Transverse colon (tissue), 4 donors: ENCODE data around the gene CTDP1. TPM values are rescaled to one million over a fixed set of nuclear protein-coding genes. Genes with fewer than 3 reads are reported as not detected.

Experiments
- DNase-seq: peaks from one replicate; pipeline ENCODE4 v3.0.0-alpha.2; 2019
- H3K27ac ChIP-seq, 4 donors: fragments of 200-600 bp; sonication (generic); 2 replicates each; pipeline ENCODE4 v1.5.1; 2016 to 2018; ENCODE audit warnings: inconsistent platforms in 4 of 4
- H3K27me3 ChIP-seq: fragments of 200-600 bp; sonication (generic); 2 replicates; pipeline ENCODE4 v1.5.1; 2017; ENCODE audit warnings: inconsistent platforms
- H3K36me3 ChIP-seq, 4 donors: fragments of 200-600 bp; sonication (generic); 2 replicates each; pipeline ENCODE4 v1.5.1; 2017 to 2019; ENCODE audit warnings: inconsistent platforms in 4 of 4
- H3K4me1 ChIP-seq, 4 donors: fragments of 200-600 bp; sonication (generic); 2 replicates each; pipeline ENCODE4 v1.5.1; 2017 to 2020; ENCODE audit warnings: inconsistent platforms in 4 of 4
- H3K4me3 ChIP-seq, 4 donors: fragments of 200-600 bp; sonication (generic); 1 replicate in 1 of 4; 2 replicates in 3 of 4; pipeline versions ENCODE4 v1.5.1 to v1.6.1; 2017 to 2019; ENCODE audit warnings: inconsistent platforms in 4 of 4
- H3K9me3 ChIP-seq, 2 donors: fragments of 200-600 bp; sonication (generic); 2 replicates each; pipeline ENCODE4 v1.5.1; 2017 to 2019; ENCODE audit warnings: inconsistent platforms in 2 of 2
- CTCF ChIP-seq, 5 experiments: fragments of 200-600 bp in 3 of 5; fragments of 450-650 bp in 2 of 5; sonication (generic) in 3 of 5; IDR thresholded peaks; 1 replicate in 2 of 5; 2 replicates in 3 of 5; pipeline ENCODE4 v1.5.1; 2016 to 2017; ENCODE audit warnings: antibody characterized with exemption in 5 of 5, inconsistent platforms in 3 of 5, mild to moderate bottlenecking in 2 of 5, moderate library complexity in 1 of 5
- EP300 ChIP-seq: sonication (generic); formaldehyde crosslinking; IDR thresholded peaks from one replicate; pipeline ENCODE4 v1.6.1; 2017; ENCODE audit warnings: antibody characterized with exemption, low read depth
- POLR2A ChIP-seq: fragments of 450-650 bp; IDR thresholded peaks from one replicate; pipeline ENCODE4 v1.6.1; 2016; ENCODE audit warnings: antibody characterized with exemption, mild to moderate bottlenecking, moderate library complexity
- POLR2AphosphoS5 ChIP-seq, 3 donors: sonication (generic); formaldehyde crosslinking; IDR thresholded peaks; one replicate each; pipeline ENCODE4 v1.6.1; 2016; ENCODE audit warnings: antibody characterized with exemption in 3 of 3
- WGBS, 2 donors: methylation state at CpG; one replicate each; pipeline ENCODE4 v1.1.5; 2018; ENCODE audit warnings: low coverage in 1 of 2; 5-methylcytosine and 5-hydroxymethylcytosine counted together
- in situ Hi-C, 4 donors: fragments of 200-750 bp; cut with MboI; loops; one replicate each; pipeline versions ENCODE4 v1.15.0 to v1.15.1; 2017; ENCODE audit warnings: low sequenced_read_pairs in 3 of 4, low pct_ligation_motif_present in 1 of 4, low pct_unique_long_range_greater_than_20kb in 1 of 4
- intact Hi-C: fragments of 100-400 bp; cut with DNase I; formaldehyde crosslinking; loops from one replicate; pipeline ENCODE4 v1.15.1; 2023; ENCODE audit warnings: low total_unique reads
- total RNA-seq, 4 donors: library from RNA; depleted of rRNA; stranded (reverse); fragments of >200 nt; gene quantifications; one replicate each; pipeline ENCODE4 v1.1.0, GENCODE V29; 2016

The CTDP1 gene
- total RNA-seq, 4 donors from 2014 or later: 30.6 to 120 (median 49.3) TPM

GRCh38 chr18:79741362-79741700, 61.7 kb downstream of the CTDP1 start:
- Histone ChIP-seq H3K9me3 (no peaks in the 10 kb centered on the region), H3K4me1 (no peaks in the 10 kb centered on the region), H3K27me3 (no peaks in the 10 kb centered on the region), H3K36me3 (peaks cover 0 to 41% (median 11%) of the 10 kb centered on the region in 4 donors), H3K27ac (no peak overlapping the region), H3K4me3 (no peak overlapping the region)
- DNase-seq: no peak
- TF ChIP-seq EP300: no peak
- TF ChIP-seq POLR2A: no peak
- no peak for TF ChIP-seq POLR2AphosphoS5 (IDR thresholded peaks at IDR 0.05)
- no peak for TF ChIP-seq CTCF (IDR thresholded peaks at IDR 0.05)
- in situ Hi-C loops: no loop called here
- 80 to 81% methylated on average over 6 to 8 of the region's 8 CpGs for WGBS, 2 donors
- intact Hi-C loops: no loop called here

- 92 to 100% methylated on average over 1 to 4 of the region's 4 CpGs for WGBS, 2 donors
- Histone ChIP-seq H3K27ac (no peak overlapping the region), H3K36me3 (peaks cover 0 to 34% (median 11%) of the 10 kb centered on the region in 4 donors), H3K4me3 (no peak overlapping the region), H3K9me3 (no peaks in the 10 kb centered on the region), H3K27me3 (no peaks in the 10 kb centered on the region), H3K4me1 (no peaks in the 10 kb centered on the region)
- in situ Hi-C loops (no loop called here), intact Hi-C loops (no loop called here)
- no peak for DNase-seq
- TF ChIP-seq POLR2A: no peak
- no peak for TF ChIP-seq EP300
Measured at GRCh38 chr18:79742076-79742475, 62.5 kb downstream of the CTDP1 start.

GRCh38 chr18:79744625-79745024, 65.0 kb downstream of the CTDP1 start:
- no peaks in the 10 kb centered on the region for H3K27me3 ChIP-seq
- no peaks in the 10 kb centered on the region for H3K4me1 ChIP-seq
- H3K27ac ChIP-seq: no peak overlapping the region
- WGBS, 2 donors: 90 to 100% methylated on average over 1 to 14 of the region's 14 CpGs
- TF ChIP-seq POLR2AphosphoS5 (IDR thresholded peaks at IDR 0.05): no peak
- no peak for TF ChIP-seq CTCF (IDR thresholded peaks at IDR 0.05)
- no peak overlapping the region for H3K4me3 ChIP-seq
- in situ Hi-C loops: no loop called here
- peaks cover 0 to 24% (median 7%) of the 10 kb centered on the region in 4 donors for H3K36me3 ChIP-seq
- H3K9me3 ChIP-seq: no peaks in the 10 kb centered on the region
- intact Hi-C loops: no loop called here
- no peak for DNase-seq

- Histone ChIP-seq H3K27me3 (no peaks in the 10 kb centered on the region), H3K36me3 (peaks cover 0 to 12% (median 5%) of the 10 kb centered on the region in 4 donors), H3K4me3 (no peak overlapping the region), H3K4me1 (peaks cover 0 to 6% (median 5%) of the 10 kb centered on the region in 4 donors), H3K9me3 (no peaks in the 10 kb centered on the region), H3K27ac (no peak overlapping the region)
- TF ChIP-seq CTCF (IDR thresholded peaks at IDR 0.05): no peak
- in situ Hi-C loops (no loop called here), intact Hi-C loops (no loop called here)
- no peak for DNase-seq
- WGBS, 2 donors: 96 to 100% methylated on average over 7 to 8 of the region's 8 CpGs
Measured at GRCh38 chr18:79746730-79747129, 67.1 kb downstream of the CTDP1 start.

- in situ Hi-C loops (no loop called here), intact Hi-C loops (no loop called here)
- H3K27me3 ChIP-seq: no peaks in the 10 kb centered on the region
- no peaks in the 10 kb centered on the region for H3K9me3 ChIP-seq
- H3K4me1 ChIP-seq: peaks cover 0 to 8% (median 5%) of the 10 kb centered on the region in 4 donors
- DNase-seq: no peak
- H3K27ac ChIP-seq: no peak overlapping the region
- no peak overlapping the region for H3K4me3 ChIP-seq
- TF ChIP-seq POLR2AphosphoS5 (IDR thresholded peaks at IDR 0.05): no peak
- no peak for TF ChIP-seq POLR2A
- TF ChIP-seq CTCF (IDR thresholded peaks at IDR 0.05): no peak
- no peak for TF ChIP-seq EP300
- peaks cover 0 to 9% (median 3%) of the 10 kb centered on the region in 4 donors for H3K36me3 ChIP-seq
- 95 to 100% methylated on average over 4 to 35 of the region's 35 CpGs for WGBS, 2 donors
Measured at GRCh38 chr18:79747156-79747845, 67.7 kb downstream of the CTDP1 start.
